ENCODE measurements around the gene ANGPTL2.
A peak's percentile ranks its signal among the peaks of the same experiment; 100 is the strongest.

ANGPTL2 gene

DNA sequence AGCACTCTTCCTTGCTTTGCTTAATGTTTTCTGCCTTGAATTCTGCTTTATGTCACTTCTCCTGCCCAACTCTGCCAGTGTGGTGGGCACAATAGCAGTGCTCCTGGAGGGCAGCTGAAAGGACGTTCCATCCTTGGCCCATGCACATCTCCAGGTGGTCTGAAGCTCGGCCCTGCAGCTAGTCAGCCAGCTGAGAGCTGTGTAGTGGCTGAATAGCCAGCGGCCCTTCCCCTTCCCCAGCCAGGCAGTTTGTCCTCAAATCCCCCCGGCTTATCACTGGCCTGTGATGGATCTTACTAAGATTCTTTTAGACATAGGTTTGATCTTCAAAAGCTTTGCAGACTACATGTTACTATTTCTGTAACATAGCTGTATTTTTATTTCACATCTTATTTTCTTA, 42.7 kb upstream of the ANGPTL2 start:
- ATAC-seq (ENCODE audit: low read depth) (no peak), DNase-seq (ENCODE audit: low spot score) (no peak)
- Histone ChIP-seq H3K27me3 (ENCODE audit: insufficient read depth, poor library complexity, severe bottlenecking) (no peaks in the 10 kb centered on the region), H3K4me3 (ENCODE audit: severe bottlenecking) (no peak overlapping the region), H3K27ac (ENCODE audit: poor library complexity, severe bottlenecking) (no peak overlapping the region), H3K36me3 (ENCODE audit: low read depth) (no peaks in the 10 kb centered on the region), H3K9me3 (ENCODE audit: severe bottlenecking) (no peaks in the 10 kb centered on the region), H3K4me1 (ENCODE audit: insufficient read depth, poor library complexity, severe bottlenecking) (peaks cover 27% of the 10 kb centered on the region)
- TF ChIP-seq, protein P1, sequence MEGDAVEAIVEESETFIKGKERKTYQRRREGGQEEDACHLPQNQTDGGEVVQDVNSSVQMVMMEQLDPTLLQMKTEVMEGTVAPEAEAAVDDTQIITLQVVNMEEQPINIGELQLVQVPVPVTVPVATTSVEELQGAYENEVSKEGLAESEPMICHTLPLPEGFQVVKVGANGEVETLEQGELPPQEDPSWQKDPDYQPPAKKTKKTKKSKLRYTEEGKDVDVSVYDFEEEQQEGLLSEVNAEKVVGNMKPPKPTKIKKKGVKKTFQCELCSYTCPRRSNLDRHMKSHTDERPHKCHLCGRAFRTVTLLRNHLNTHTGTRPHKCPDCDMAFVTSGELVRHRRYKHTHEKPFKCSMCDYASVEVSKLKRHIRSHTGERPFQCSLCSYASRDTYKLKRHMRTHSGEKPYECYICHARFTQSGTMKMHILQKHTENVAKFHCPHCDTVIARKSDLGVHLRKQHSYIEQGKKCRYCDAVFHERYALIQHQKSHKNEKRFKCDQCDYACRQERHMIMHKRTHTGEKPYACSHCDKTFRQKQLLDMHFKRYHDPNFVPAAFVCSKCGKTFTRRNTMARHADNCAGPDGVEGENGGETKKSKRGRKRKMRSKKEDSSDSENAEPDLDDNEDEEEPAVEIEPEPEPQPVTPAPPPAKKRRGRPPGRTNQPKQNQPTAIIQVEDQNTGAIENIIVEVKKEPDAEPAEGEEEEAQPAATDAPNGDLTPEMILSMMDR (IDR thresholded peaks at IDR 0.05; ENCODE audit: poor library complexity, severe bottlenecking), result no peak

DNA sequence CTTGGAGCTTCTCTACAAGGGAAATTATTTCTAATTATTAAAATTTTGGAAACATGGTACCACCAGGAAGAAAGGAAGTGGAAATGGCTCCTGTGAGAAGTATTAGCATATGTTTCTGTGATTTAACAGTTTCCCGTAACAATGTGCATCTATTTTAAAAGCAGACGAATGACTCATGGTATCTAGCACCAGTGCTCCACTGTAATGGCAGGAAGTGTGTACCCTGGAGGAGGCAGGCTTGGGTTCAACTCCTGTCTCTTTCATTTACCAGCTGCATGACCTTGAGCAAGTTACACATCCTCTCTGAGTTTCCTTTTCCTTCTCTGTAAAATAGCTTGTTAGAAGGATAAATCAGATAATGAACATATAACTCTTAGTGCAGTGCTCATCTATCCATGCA, 41.0 kb upstream of the ANGPTL2 start:
- Histone ChIP-seq H3K27me3 (ENCODE audit: insufficient read depth, poor library complexity, severe bottlenecking) (no peaks in the 10 kb centered on the region), H3K4me1 (ENCODE audit: insufficient read depth, poor library complexity, severe bottlenecking) (peaks cover 27% of the 10 kb centered on the region), H3K4me3 (ENCODE audit: severe bottlenecking) (no peak overlapping the region), H3K9me3 (ENCODE audit: severe bottlenecking) (no peaks in the 10 kb centered on the region), H3K27ac (ENCODE audit: poor library complexity, severe bottlenecking) (peak overlapping the region; percentile 35), H3K36me3 (ENCODE audit: low read depth) (no peaks in the 10 kb centered on the region)
- DNase-seq (ENCODE audit: low spot score) (no peak), ATAC-seq (ENCODE audit: low read depth) (peak; percentile 27; the same call in 1 of the 3 replicates)
- TF ChIP-seq, protein P1 (IDR thresholded peaks at IDR 0.05; ENCODE audit: poor library complexity, severe bottlenecking), result no peak

DNA sequence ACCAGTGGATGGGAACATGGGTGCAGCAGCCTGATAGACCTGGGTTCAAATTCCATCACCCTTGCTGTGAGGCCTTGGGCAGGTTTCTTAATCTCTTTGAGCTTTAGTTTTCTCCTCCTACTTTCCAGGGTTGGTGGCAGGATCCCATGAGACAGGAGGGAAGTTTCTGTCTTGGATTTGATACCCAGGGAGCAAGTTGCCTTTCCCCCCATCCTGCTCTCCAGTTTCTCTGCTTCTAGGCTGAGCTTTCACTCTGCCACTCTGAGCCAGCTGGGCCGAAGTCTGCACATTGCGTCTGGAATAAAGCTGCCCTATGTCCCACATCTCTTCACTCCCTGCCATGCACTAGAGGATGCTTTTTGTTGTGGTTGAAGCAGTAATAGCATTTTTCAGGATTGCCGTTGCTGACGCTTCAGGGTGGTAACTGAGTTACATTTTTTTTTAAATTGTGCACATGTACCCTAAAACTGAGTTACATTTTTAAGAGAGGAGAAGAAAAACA, 40.5 kb upstream of the ANGPTL2 start:
- no peaks in the 10 kb centered on the region for H3K27me3 ChIP-seq (ENCODE audit: insufficient read depth, poor library complexity, severe bottlenecking)
- no peaks in the 10 kb centered on the region for H3K36me3 ChIP-seq (ENCODE audit: low read depth)
- H3K27ac ChIP-seq (ENCODE audit: poor library complexity, severe bottlenecking), result peak overlapping the region; percentile 35
- TF ChIP-seq, protein P1 (IDR thresholded peaks at IDR 0.05; ENCODE audit: poor library complexity, severe bottlenecking), result no peak
- no peak for DNase-seq (ENCODE audit: low spot score)
- peaks cover 27% of the 10 kb centered on the region for H3K4me1 ChIP-seq (ENCODE audit: insufficient read depth, poor library complexity, severe bottlenecking)
- no peaks in the 10 kb centered on the region for H3K9me3 ChIP-seq (ENCODE audit: severe bottlenecking)
- ATAC-seq (ENCODE audit: low read depth), result no peak
- no peak overlapping the region for H3K4me3 ChIP-seq (ENCODE audit: severe bottlenecking)

DNA sequence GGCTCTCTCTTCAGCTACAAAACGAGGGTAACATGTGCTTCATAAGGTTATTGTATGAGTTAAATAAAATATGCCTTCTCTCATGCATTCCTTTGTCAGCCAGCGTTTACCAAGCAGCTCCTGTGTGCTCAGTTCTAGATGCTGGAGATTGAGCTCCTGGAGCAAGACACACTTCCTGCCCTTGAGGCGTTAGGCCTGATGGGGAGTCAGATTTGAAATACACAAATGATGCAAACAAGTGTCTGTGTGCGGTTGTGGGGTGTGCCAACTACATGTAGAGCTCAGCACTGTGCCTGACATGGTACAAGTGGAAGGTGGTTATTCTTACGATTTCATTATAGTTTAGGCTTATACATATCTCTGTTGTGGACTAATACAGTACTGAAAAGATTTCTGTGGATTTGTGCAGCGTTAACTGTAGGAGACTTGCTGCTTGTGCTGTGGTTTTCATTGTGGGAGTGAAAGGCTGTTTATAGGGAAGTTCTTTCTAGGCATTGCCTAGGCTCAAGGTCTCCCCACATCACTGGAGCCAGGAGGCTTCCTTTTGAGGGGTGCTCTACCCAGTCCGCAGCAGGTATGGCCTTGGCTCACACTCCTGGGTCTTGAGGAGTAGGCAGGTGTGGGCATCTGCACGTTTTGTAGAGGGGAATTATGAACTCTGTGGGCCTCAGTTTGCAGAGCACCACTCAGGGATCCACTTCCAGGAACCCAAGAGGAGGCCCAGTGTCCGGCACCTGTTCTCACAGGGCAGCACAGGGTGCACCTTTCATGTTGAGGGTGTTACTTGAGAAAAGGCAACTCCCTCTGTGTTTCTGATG, 39.8 kb upstream of the ANGPTL2 start:
- H3K4me3 ChIP-seq (ENCODE audit: severe bottlenecking), result no peak overlapping the region
- TF ChIP-seq, protein P1 (IDR thresholded peaks at IDR 0.05; ENCODE audit: poor library complexity, severe bottlenecking), result no peak
- no peaks in the 10 kb centered on the region for H3K9me3 ChIP-seq (ENCODE audit: severe bottlenecking)
- H3K27ac ChIP-seq (ENCODE audit: poor library complexity, severe bottlenecking), result no peak overlapping the region
- H3K4me1 ChIP-seq (ENCODE audit: insufficient read depth, poor library complexity, severe bottlenecking), result peaks cover 25% of the 10 kb centered on the region
- ATAC-seq (ENCODE audit: low read depth) (no peak), DNase-seq (ENCODE audit: low spot score) (no peak)
- H3K27me3 ChIP-seq (ENCODE audit: insufficient read depth, poor library complexity, severe bottlenecking), result no peaks in the 10 kb centered on the region
- no peaks in the 10 kb centered on the region for H3K36me3 ChIP-seq (ENCODE audit: low read depth)

DNA sequence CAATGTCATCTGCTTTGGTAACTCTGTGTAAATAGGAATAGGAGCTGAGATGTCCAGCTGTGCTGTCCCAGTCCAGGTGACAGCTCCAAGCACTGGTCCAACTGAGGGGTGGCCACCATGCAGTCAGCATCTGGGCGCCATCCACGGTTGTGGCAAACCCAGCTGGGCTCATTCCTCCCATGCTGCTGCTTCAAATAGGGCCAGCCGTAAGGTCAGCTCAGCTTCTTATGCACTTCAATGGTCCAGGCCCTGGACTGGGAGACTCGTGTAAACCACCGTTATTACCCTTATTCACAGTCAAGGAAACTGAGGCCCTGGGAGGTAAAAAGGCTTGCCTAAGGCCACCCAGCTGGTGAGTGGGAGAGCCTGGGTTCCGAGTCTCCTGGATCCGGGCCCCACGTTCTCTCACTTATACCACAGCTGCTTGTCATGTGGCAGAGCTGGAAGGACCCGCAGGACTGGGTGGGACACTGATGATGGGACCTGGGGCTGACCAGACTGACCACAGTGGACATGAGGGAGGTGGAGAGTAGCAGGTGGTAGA, 38.7 kb upstream of the ANGPTL2 start:
- Histone ChIP-seq H3K27ac (ENCODE audit: poor library complexity, severe bottlenecking) (no peak overlapping the region), H3K4me3 (ENCODE audit: severe bottlenecking) (no peak overlapping the region), H3K4me1 (ENCODE audit: insufficient read depth, poor library complexity, severe bottlenecking) (peaks cover 15% of the 10 kb centered on the region), H3K9me3 (ENCODE audit: severe bottlenecking) (no peaks in the 10 kb centered on the region), H3K36me3 (ENCODE audit: low read depth) (no peaks in the 10 kb centered on the region), H3K27me3 (ENCODE audit: insufficient read depth, poor library complexity, severe bottlenecking) (no peaks in the 10 kb centered on the region)
- no peak for DNase-seq (ENCODE audit: low spot score)
- no peak for ATAC-seq (ENCODE audit: low read depth)
- TF ChIP-seq, protein P1 (IDR thresholded peaks at IDR 0.05; ENCODE audit: poor library complexity, severe bottlenecking), result no peak
